ENCODE data around the gene SEPTIN3.

DNA sequence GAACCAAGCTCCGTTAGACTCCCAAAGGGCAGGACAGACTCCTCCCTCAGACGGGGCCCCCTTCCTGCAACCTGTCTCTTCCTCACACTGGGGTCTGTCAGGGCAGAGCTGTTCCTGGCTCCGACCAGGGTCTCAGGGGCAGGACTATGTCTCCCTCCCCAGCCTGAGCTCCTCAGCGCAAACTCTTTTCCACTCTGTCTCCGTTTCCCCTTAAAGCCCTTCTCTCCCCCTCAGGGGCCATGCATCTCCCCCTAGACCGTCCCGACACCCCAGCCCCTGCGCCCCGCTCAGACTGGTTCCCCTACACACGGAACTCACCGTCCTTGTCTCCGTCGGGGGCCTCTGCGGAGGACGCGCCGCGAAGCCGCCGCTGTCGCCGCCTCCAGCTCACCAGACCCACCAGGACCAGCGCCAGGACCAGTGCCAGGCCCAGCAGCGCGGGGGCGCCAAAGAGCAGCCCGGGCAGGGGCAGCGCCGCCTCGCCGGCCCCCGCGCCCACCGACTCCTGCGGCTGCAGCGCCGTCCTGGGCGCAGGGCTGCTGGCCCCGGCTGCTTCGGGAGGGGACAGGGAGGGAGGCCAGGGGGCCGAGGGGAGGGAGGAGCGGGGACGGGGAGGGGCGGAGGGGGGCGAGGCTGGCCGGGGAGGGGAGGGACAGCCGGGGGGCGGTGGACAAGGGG is 43.3 kb upstream of the SEPTIN3 start:
- TF ChIP-seq, protein P1, sequence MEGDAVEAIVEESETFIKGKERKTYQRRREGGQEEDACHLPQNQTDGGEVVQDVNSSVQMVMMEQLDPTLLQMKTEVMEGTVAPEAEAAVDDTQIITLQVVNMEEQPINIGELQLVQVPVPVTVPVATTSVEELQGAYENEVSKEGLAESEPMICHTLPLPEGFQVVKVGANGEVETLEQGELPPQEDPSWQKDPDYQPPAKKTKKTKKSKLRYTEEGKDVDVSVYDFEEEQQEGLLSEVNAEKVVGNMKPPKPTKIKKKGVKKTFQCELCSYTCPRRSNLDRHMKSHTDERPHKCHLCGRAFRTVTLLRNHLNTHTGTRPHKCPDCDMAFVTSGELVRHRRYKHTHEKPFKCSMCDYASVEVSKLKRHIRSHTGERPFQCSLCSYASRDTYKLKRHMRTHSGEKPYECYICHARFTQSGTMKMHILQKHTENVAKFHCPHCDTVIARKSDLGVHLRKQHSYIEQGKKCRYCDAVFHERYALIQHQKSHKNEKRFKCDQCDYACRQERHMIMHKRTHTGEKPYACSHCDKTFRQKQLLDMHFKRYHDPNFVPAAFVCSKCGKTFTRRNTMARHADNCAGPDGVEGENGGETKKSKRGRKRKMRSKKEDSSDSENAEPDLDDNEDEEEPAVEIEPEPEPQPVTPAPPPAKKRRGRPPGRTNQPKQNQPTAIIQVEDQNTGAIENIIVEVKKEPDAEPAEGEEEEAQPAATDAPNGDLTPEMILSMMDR (IDR thresholded peaks at IDR 0.05), result peak; percentile 39 to 87 (median 77)
- TF ChIP-seq POLR2A (IDR thresholded peaks at IDR 0.05), result no peak

Measured in body of pancreas (tissue), 4 donors.